NB4 (cell line): ENCODE measurements around the gene ANKRD55.

Experiments used
- CTCF ChIP-seq: IDR thresholded peaks from one replicate; pipeline ENCODE4 v1.5.1; 2012; ENCODE audit warnings: low read depth, low read length
- MYC ChIP-seq: IDR thresholded peaks from 2 replicates; pipeline ENCODE4 v1.6.1; 2011; ENCODE audit warnings: low read depth, low read length
- POLR2A ChIP-seq: IDR thresholded peaks from 2 replicates; pipeline ENCODE4 v1.6.1; 2011; ENCODE audit warnings: mild to moderate bottlenecking; ENCODE audit not compliant: insufficient read length; ENCODE audit errors: extremely low read depth

GRCh38 chr5:56148453-56148971 is 84.6 kb downstream of the ANKRD55 start:
- TF ChIP-seq CTCF (no peak), POLR2A (no peak), MYC (no peak)
